Measurements from ENCODE around the gene TCP10L.

Gene TCP10L

GRCh38 chr21:32597205-32597604 is 11.9 kb upstream of the TCP10L start:
- no peak for DNase-seq (ENCODE audit: low spot score)
- TF ChIP-seq CTCF (IDR thresholded peaks at IDR 0.05; ENCODE audit: extremely low read depth, missing control alignments), result no peak

GRCh38 chr21:32595431-32595830 is 10.1 kb upstream of the TCP10L start:
- TF ChIP-seq CTCF (IDR thresholded peaks at IDR 0.05; ENCODE audit: extremely low read depth, missing control alignments), result no peak
- no peak for DNase-seq (ENCODE audit: low spot score)

- TF ChIP-seq CTCF (IDR thresholded peaks at IDR 0.05; ENCODE audit: extremely low read depth, missing control alignments), result no peak
- DNase-seq (ENCODE audit: low spot score), result no peak
Measured at GRCh38 chr21:32593690-32594089, 8.4 kb upstream of the TCP10L start.

- no peak for TF ChIP-seq CTCF (IDR thresholded peaks at IDR 0.05; ENCODE audit: extremely low read depth, missing control alignments)
- DNase-seq (ENCODE audit: low spot score), result no peak
Measured at GRCh38 chr21:32592929-32593502, 7.7 kb upstream of the TCP10L start.

- DNase-seq (ENCODE audit: low spot score), result no peak
- TF ChIP-seq CTCF (IDR thresholded peaks at IDR 0.05; ENCODE audit: extremely low read depth, missing control alignments), result no peak
Measured at GRCh38 chr21:32590130-32590529, 4.8 kb upstream of the TCP10L start.

GRCh38 chr21:32587651-32588050 is 2.3 kb upstream of the TCP10L start:
- no peak for DNase-seq (ENCODE audit: low spot score)
- no peak for TF ChIP-seq CTCF (IDR thresholded peaks at IDR 0.05; ENCODE audit: extremely low read depth, missing control alignments)

- TF ChIP-seq CTCF (IDR thresholded peaks at IDR 0.05; ENCODE audit: extremely low read depth, missing control alignments), result no peak
- no peak for DNase-seq (ENCODE audit: low spot score)
Measured at GRCh38 chr21:32587120-32587519, 1.8 kb upstream of the TCP10L start.
